Caco-2 (cell line): ENCODE results near the gene TNS3. TPM values are rescaled to one million over a fixed set of nuclear protein-coding genes. Genes with fewer than 3 reads are reported as not detected.

Source experiments
- BruUV-seq: library from RNA; stranded (reverse); fragments of 400-500 nt; replicated peaks from 2 replicates; lab custom pipeline; 2021; lab: Mats Ljungman, UMichigan
- CTCF ChIA-PET: fragments of 300-600 bp; sonication (Branson Sonifier 250); formaldehyde crosslinking; loops from one replicate; lab custom pipeline; 2022; ENCODE audit warnings: antibody characterized with exemption; lab: Charles Lee
- POLR2A ChIA-PET: fragments of 300-600 bp; sonication (Branson Sonifier 250); formaldehyde crosslinking; loops from one replicate; lab custom pipeline; 2022; ENCODE audit warnings: antibody characterized with exemption; lab: Charles Lee
- DNase-seq, 2 experiments: peaks; one replicate each; pipeline versions ENCODE4 v3.0.0 to v3.0.0-alpha.2; 2020 to 2022
- H3K27me3 ChIP-seq: replicated peaks from 2 replicates; pipeline ENCODE4 v1.6.0; 2011; ENCODE audit warnings: low read length; ENCODE audit not compliant: control insufficient read depth, insufficient read depth
- H3K36me3 ChIP-seq: 2 replicates; pipeline ENCODE4 v1.5.1; 2011; ENCODE audit warnings: low read length; ENCODE audit not compliant: control insufficient read depth, insufficient read depth
- H3K4me1 ChIP-seq: fragments of 250-450 bp; sonication (Bioruptor Pico); 2 replicates; pipeline ENCODE4 v1.5.1; 2020; ENCODE audit warnings: mild to moderate bottlenecking
- H3K4me3 ChIP-seq: 2 replicates; pipeline ENCODE4 v1.5.1; 2011; ENCODE audit warnings: low read depth, mild to moderate bottlenecking, control low read depth, low read length
- H3K9me3 ChIP-seq: fragments of 250-450 bp; sonication (Bioruptor Pico); 2 replicates; pipeline ENCODE4 v1.5.1; 2020; ENCODE audit warnings: mild to moderate bottlenecking, moderate library complexity
- H3K27ac Mint-ChIP-seq: one replicate; pipeline ENCODE4 v1.8.0; 2022; ENCODE audit warnings: mixed read lengths; ENCODE audit not compliant: unreplicated experiment
- H3K27me3 Mint-ChIP-seq: one replicate; pipeline ENCODE4 v1.8.0; 2022; ENCODE audit warnings: mixed read lengths; ENCODE audit not compliant: insufficient read depth, unreplicated experiment
- H3K36me3 Mint-ChIP-seq: one replicate; pipeline ENCODE4 v1.8.0; 2022; ENCODE audit warnings: mild to moderate bottlenecking, mixed read lengths; ENCODE audit not compliant: insufficient read depth, unreplicated experiment
- H3K4me1 Mint-ChIP-seq: one replicate; pipeline ENCODE4 v1.8.0; 2022; ENCODE audit warnings: low read depth, mixed read lengths; ENCODE audit not compliant: unreplicated experiment
- H3K4me3 Mint-ChIP-seq: one replicate; pipeline ENCODE4 v1.8.0; 2022; ENCODE audit warnings: mild to moderate bottlenecking, moderate library complexity, mixed read lengths; ENCODE audit not compliant: unreplicated experiment
- H3K9me3 Mint-ChIP-seq: one replicate; pipeline ENCODE4 v1.8.0; 2022; ENCODE audit warnings: mixed read lengths; ENCODE audit not compliant: unreplicated experiment
- CTCF ChIP-seq, 2 experiments: fragments of 200-600 bp in 1 of 2; IDR thresholded peaks; 1 replicate in 1 of 2; 2 replicates in 1 of 2; pipeline versions ENCODE4 v1.5.1 to v1.8.0; 2011 to 2022; ENCODE audit warnings: antibody characterized with exemption in 1 of 2, control low read depth in 1 of 2, inconsistent platforms in 1 of 2, low read depth in 1 of 2, low read length in 1 of 2, mild to moderate bottlenecking in 1 of 2, moderate library complexity in 1 of 2; ENCODE audit not compliant: insufficient read depth in 1 of 2, severe bottlenecking in 1 of 2, unreplicated experiment in 1 of 2
- intact Hi-C: fragments of 100-400 bp; cut with micrococcal nuclease; formaldehyde crosslinking; loops from one replicate; pipeline ENCODE4 v1.10.0; 2022; ENCODE audit not compliant: unreplicated experiment
- total RNA-seq: library from RNA; stranded (reverse); gene quantifications from 2 replicates; pipeline ENCODE4 v1.2.3, GENCODE V29; 2022

The TNS3 gene
- total RNA-seq, 1 experiment from 2014 or later = 263 TPM

GRCh38 chr7:47484457-47484856, 97.5 kb downstream of the TNS3 start:
- Histone ChIP-seq H3K36me3 (peaks cover 4% of the 10 kb centered on the region; the same call in 1 of the 2 replicates), H3K4me3 (no peak overlapping the region), H3K4me1 (peaks cover 68% of the 10 kb centered on the region), H3K27me3 (no peaks in the 10 kb centered on the region), H3K9me3 (no peaks in the 10 kb centered on the region)
- Mint-ChIP-seq H3K4me3 (no peak overlapping the region), H3K27me3 (no peaks in the 10 kb centered on the region), H3K27ac (peak overlapping the region; percentile 75), H3K36me3 (peaks cover 99% of the 10 kb centered on the region), H3K4me1 (peaks cover 54% of the 10 kb centered on the region), H3K9me3 (no peaks in the 10 kb centered on the region)
- CTCF ChIA-PET = no interaction called here
- no TSS peak for BruUV-seq
- DNase-seq = no peak
- intact Hi-C loops = loop anchor here (5.0 kb wide), 2 partner anchors 42 to 73 kb away; no protein-coding TSS in a partner anchor
- no peak for TF ChIP-seq CTCF (IDR thresholded peaks at IDR 0.05; ENCODE audit: insufficient read depth in 1 of 2, low read depth in 1 of 2, low read length in 1 of 2, severe bottlenecking in 1 of 2, unreplicated experiment in 1 of 2)
- POLR2A ChIA-PET = no interaction called here

- no peaks in the 10 kb centered on the region for H3K9me3 Mint-ChIP-seq
- ChIA-PET POLR2A (no interaction called here), CTCF (no interaction called here)
- no peaks in the 10 kb centered on the region for H3K27me3 ChIP-seq
- peaks cover 95% of the 10 kb centered on the region for H3K36me3 Mint-ChIP-seq
- no peaks in the 10 kb centered on the region for H3K27me3 Mint-ChIP-seq
- TF ChIP-seq CTCF (IDR thresholded peaks at IDR 0.05; ENCODE audit: insufficient read depth in 1 of 2, low read depth in 1 of 2, low read length in 1 of 2, severe bottlenecking in 1 of 2, unreplicated experiment in 1 of 2) = peak; percentile 25 to 26
- no peak overlapping the region for H3K4me3 Mint-ChIP-seq
- intact Hi-C loops = loop anchor here (5.0 kb wide), 2 partner anchors 41 to 74 kb away; no protein-coding TSS in a partner anchor
- H3K9me3 ChIP-seq = no peaks in the 10 kb centered on the region
- DNase-seq = peak in 1 of 2 experiments; percentile 35
- BruUV-seq = no TSS peak
- no peak overlapping the region for H3K4me3 ChIP-seq
- peak overlapping the region; percentile 54 for H3K27ac Mint-ChIP-seq
- peaks cover 54% of the 10 kb centered on the region for H3K4me1 Mint-ChIP-seq
- peaks cover 4% of the 10 kb centered on the region; the same call in 1 of the 2 replicates for H3K36me3 ChIP-seq
- peaks cover 61% of the 10 kb centered on the region for H3K4me1 ChIP-seq
Observed at GRCh38 chr7:47483604-47484273, 98.2 kb downstream of the TNS3 start.

- TF ChIP-seq CTCF (IDR thresholded peaks at IDR 0.05; ENCODE audit: insufficient read depth in 1 of 2, low read depth in 1 of 2, low read length in 1 of 2, severe bottlenecking in 1 of 2, unreplicated experiment in 1 of 2) = no peak
- H3K36me3 ChIP-seq = peaks cover 5% of the 10 kb centered on the region; the same call in 1 of the 2 replicates
- Mint-ChIP-seq H3K27ac (peak overlapping the region; percentile 45), H3K27me3 (no peaks in the 10 kb centered on the region), H3K4me3 (peak overlapping the region; percentile 15), H3K36me3 (peaks cover 85% of the 10 kb centered on the region), H3K9me3 (no peaks in the 10 kb centered on the region), H3K4me1 (peaks cover 44% of the 10 kb centered on the region)
- ChIA-PET CTCF (interaction anchor here (0.6 to 0.8 kb wide), 2 partner anchors 11 to 466 kb away, joined by 3 to 6 read pairs; partner anchors contain the start of gene PKD1L1), POLR2A (interaction anchor here (0.5 kb wide), 1 partner anchor 99 kb away, joined by 10 read pairs; no protein-coding TSS in a partner anchor)
- H3K9me3 ChIP-seq = no peaks in the 10 kb centered on the region
- BruUV-seq = no TSS peak
- no peak overlapping the region for H3K4me3 ChIP-seq
- no peaks in the 10 kb centered on the region for H3K27me3 ChIP-seq
- DNase-seq = peak; percentile 62 to 66
- intact Hi-C loops = loop anchor here (1.0 to 5.0 kb wide), 3 partner anchors 12 to 75 kb away; no protein-coding TSS in a partner anchor
- peaks cover 61% of the 10 kb centered on the region for H3K4me1 ChIP-seq
Observed at GRCh38 chr7:47482013-47482875, 99.7 kb downstream of the TNS3 start.
